ENCODE results near the gene PPIL4. TPM values are rescaled to one million over a fixed set of nuclear protein-coding genes. Genes with fewer than 3 reads are reported as not detected.

The PPIL4 gene
- total RNA-seq, 2 donors from 2014 or later: 23.4 to 27.2 TPM

GRCh38 chr6:149492798-149493343, 53.0 kb downstream of the PPIL4 start:
- Histone ChIP-seq H3K4me1 (replicated peaks) (no peaks in the 10 kb centered on the region), H3K27me3 (replicated peaks; ENCODE audit: insufficient read depth) (no peaks in the 10 kb centered on the region), H3K9me3 (no peaks in the 10 kb centered on the region), H3K4me3 (no peak overlapping the region), H3K27ac (no peak overlapping the region), H3K36me3 (no peaks in the 10 kb centered on the region)
- intact Hi-C loops (cut with DNase I): no loop called here
- no peak for DNase-seq (ENCODE audit: low spot score)
- WGBS: 89% methylated on average over 4 of the region's 4 CpGs
- TF ChIP-seq CTCF (IDR thresholded peaks at IDR 0.05) (no peak), POLR2AphosphoS5 (IDR thresholded peaks at IDR 0.05) (no peak), POLR2A (IDR thresholded peaks at IDR 0.05) (no peak)

GRCh38 chr6:149489967-149490366, 55.9 kb downstream of the PPIL4 start:
- no peaks in the 10 kb centered on the region for H3K36me3 ChIP-seq
- H3K4me1 ChIP-seq (replicated peaks): no peaks in the 10 kb centered on the region
- no peak overlapping the region for H3K4me3 ChIP-seq
- H3K9me3 ChIP-seq: no peaks in the 10 kb centered on the region
- TF ChIP-seq POLR2A (IDR thresholded peaks at IDR 0.05): no peak
- no peak for TF ChIP-seq POLR2AphosphoS5 (IDR thresholded peaks at IDR 0.05)
- no peak for TF ChIP-seq CTCF (IDR thresholded peaks at IDR 0.05)
- no peaks in the 10 kb centered on the region for H3K27me3 ChIP-seq (replicated peaks; ENCODE audit: insufficient read depth)
- no peak for DNase-seq (ENCODE audit: low spot score)
- WGBS: 94% methylated on average over 4 of the region's 4 CpGs
- H3K27ac ChIP-seq: no peak overlapping the region
- intact Hi-C loops (cut with DNase I): no loop called here

GRCh38 chr6:149488815-149489214, 57.0 kb downstream of the PPIL4 start:
- Histone ChIP-seq H3K4me3 (no peak overlapping the region), H3K27me3 (replicated peaks; ENCODE audit: insufficient read depth) (no peaks in the 10 kb centered on the region), H3K27ac (no peak overlapping the region), H3K4me1 (replicated peaks) (no peaks in the 10 kb centered on the region), H3K9me3 (no peaks in the 10 kb centered on the region), H3K36me3 (no peaks in the 10 kb centered on the region)
- no peak for TF ChIP-seq CTCF (IDR thresholded peaks at IDR 0.05)
- no peak for TF ChIP-seq POLR2AphosphoS5 (IDR thresholded peaks at IDR 0.05)
- TF ChIP-seq POLR2A (IDR thresholded peaks at IDR 0.05): no peak
- DNase-seq (ENCODE audit: low spot score): no peak
- WGBS: 41% methylated on average over 3 of the region's 3 CpGs
- intact Hi-C loops (cut with DNase I): no loop called here

GRCh38 chr6:149487316-149487715, 58.5 kb downstream of the PPIL4 start:
- no peaks in the 10 kb centered on the region for H3K9me3 ChIP-seq
- 84% methylated on average over 4 of the region's 4 CpGs for WGBS
- DNase-seq (ENCODE audit: low spot score): no peak
- no peaks in the 10 kb centered on the region for H3K27me3 ChIP-seq (replicated peaks; ENCODE audit: insufficient read depth)
- TF ChIP-seq CTCF (IDR thresholded peaks at IDR 0.05): no peak
- TF ChIP-seq POLR2A (IDR thresholded peaks at IDR 0.05): no peak
- TF ChIP-seq POLR2AphosphoS5 (IDR thresholded peaks at IDR 0.05): no peak
- intact Hi-C loops (cut with DNase I): no loop called here
- no peak overlapping the region for H3K27ac ChIP-seq
- H3K36me3 ChIP-seq: no peaks in the 10 kb centered on the region
- H3K4me1 ChIP-seq (replicated peaks): no peaks in the 10 kb centered on the region
- no peak overlapping the region for H3K4me3 ChIP-seq
